Renal cortex interstitium (tissue), 11 donors: Measurements from ENCODE around the gene ERICH2. TPM values are rescaled to one million over a fixed set of nuclear protein-coding genes. Genes with fewer than 3 reads are reported as not detected.

Experiments used
- DNase-seq, 11 donors: peaks; one replicate each; pipeline ENCODE4 v3.0.0-alpha.2; 2013; ENCODE audit warnings: low read depth in 9 of 11, low spot score in 4 of 11; ENCODE audit errors: extremely low read depth in 1 of 11
- polyA plus RNA-seq, 3 donors: library from polyadenylated mRNA; unstranded; fragments of 120-200 nt; gene quantifications; one replicate each; pipeline ENCODE4 v1.2.1, GENCODE V29; 2013; ENCODE audit not compliant: insufficient read length in 3 of 3

ERICH2 gene
- polyA plus RNA-seq, 3 donors, result 1.4 to 3.4 (median 1.6) TPM

DNA sequence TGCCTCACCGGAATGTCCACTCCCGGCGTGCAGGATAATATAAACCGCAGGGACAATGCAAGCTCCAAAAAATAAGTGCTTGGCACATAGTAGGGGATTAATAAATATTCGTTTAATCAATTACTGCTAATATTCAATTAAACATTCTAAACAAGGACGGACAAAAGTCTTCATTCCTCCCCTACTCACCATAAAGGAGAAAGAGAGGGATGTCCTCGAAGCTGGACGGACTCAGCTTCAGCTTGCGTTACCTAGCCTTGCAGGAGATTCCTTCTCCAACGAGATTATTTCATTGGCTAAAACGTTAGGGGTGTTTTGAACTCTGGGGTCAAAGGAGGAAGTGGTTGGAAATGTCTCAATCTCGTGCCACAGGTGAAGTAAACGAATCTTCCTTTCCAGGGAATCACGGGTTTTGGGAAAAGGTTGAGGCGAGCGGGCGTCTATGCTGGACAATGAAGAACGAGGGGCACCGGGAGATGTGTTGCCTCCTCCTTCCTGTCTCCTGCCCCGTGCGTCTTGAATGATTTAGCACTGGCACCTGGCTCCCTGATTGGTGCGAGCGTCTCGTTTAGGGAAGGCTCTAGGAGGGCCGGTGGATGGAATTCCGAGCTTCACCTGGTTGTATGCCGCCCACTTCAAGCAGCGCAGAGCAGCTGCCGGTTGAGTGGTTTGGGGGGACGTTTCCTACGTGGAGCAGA is 44.5 kb downstream of the ERICH2 start:
- DNase-seq, result no peak

- DNase-seq, result no peak
These were observed 45.1 kb downstream of the ERICH2 start for GRCh38 chr2:170815311-170815710.

DNA sequence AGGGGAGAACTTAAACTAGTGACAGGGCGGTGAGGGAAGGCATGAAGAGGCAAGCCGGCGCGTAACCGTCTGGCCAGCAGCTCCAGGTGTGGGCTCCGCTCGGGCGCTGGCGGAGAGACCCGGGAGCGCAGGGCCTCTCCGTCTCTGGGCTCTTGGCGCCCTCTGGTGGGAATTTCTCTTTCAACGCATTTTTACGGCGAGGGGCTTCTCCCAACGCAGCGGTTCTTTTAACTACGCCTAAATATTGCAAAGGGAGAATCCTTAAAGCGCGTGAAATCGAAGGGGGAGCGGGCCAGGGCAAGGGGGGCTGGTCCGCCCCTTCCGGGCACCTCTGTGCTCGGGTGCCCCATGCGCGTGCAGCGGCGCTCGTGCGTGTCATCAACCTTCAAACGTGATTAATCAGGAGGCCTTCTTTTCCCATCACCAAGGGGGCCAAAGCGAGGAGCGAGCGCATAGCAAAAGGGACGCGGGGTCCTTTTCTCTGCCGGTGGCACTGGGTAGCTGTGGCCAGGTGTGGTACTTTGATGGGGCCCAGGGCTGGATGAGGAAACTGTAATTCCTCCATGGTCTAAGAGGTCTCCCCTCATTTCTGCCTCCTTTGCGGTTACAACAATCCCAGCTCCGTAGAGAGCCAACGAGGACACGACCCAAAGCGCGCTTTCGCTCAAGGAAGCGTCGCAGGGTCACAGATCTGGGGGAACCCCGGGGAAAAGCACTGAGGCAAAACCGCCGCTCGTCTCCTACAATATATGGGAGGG is 45.7 kb downstream of the ERICH2 start:
- peak in 6 of 11 donors; percentile 51 to 74 (median 64) for DNase-seq

DNA sequence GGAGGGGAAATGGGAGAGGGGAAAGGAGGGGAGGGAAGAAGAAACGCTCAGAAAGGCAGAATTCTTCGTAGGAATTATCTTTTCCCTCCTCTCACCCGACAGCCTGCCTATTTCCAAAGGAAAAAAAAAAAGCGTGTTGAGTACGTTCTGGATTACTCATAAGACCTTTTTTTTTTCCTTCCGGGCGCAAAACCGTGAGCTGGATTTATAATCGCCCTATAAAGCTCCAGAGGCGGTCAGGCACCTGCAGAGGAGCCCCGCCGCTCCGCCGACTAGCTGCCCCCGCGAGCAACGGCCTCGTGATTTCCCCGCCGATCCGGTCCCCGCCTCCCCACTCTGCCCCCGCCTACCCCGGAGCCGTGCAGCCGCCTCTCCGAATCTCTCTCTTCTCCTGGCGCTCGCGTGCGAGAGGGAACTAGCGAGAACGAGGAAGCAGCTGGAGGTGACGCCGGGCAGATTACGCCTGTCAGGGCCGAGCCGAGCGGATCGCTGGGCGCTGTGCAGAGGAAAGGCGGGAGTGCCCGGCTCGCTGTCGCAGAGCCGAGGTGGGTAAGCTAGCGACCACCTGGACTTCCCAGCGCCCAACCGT is 46.4 kb downstream of the ERICH2 start, which contains the start of gene GAD1:
Gene GAD1 (plus strand): TSS at position 384 of the 589 bp plus-strand sequence. CDS start 1,705 bp downstream, outside the sequence.
- DNase-seq, result no peak

DNA sequence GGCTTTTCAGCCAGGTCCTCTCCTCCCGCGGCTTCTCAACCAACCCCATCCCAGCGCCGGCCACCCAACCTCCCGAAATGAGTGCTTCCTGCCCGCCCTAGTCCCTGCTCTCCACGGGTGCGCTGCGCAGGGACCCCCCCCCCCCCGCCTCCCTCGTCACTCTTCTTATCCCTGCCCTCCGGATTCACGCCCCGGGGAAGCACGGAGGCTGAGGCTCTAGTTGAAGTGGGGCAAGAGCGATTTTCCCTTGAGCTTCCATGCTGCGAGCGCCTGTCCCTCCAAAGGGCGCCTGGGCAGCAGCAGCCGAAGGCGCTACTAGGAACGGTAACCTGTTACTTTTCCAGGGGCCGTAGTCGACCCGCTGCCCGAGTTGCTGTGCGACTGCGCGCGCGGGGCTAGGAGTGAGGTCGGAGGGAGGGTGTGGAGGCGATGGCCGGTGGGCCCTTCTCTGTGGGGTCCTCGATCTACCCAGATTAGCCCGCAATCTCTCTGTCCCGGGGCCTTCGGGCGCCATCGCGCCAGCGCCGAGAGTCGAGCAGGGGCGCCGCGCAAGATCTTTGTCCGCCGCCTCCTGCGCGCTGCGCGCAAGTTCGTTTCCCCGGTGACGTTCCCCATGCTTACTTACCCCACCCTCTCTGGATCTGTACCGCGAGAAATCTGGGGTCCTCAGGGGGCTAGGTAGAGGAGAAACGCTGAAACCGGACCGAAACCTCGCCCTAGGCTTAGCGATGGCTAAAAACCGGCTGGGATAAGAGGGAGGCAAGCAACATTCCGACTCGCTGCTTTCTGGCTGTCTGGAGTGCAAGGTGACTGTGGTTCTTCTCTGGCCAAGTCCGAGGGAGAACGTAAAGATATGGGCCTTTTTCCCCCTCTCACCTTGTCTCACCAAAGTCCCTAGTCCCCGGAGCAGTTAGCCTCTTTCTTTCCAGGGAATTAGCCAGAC is 47.2 kb downstream of the ERICH2 start:
- DNase-seq, result no peak

DNA sequence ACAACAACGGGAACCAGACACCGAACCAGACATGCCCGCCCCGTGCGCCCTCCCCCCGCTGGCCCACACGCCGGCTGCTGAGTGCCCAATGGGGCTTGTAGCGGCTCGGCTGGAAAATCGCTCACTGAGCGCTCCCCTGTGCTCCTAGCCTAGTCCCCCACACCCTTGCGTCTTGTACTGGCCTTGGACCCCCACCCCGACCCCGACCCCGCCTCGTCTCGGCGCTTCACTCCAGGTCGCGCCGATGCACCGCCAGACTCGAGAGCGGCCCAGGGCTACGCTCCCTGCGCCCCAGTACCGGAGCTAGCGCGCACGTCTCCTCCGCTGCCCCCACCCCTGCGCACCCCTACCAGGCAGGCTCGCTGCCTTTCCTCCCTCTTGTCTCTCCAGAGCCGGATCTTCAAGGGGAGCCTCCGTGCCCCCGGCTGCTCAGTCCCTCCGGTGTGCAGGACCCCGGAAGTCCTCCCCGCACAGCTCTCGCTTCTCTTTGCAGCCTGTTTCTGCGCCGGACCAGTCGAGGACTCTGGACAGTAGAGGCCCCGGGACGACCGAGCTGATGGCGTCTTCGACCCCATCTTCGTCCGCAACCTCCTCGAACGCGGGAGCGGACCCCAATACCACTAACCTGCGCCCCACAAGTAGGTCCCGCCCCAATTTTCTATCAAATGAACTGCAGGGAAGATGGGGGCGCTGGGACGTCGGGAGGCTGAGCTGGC is 48.0 kb downstream of the ERICH2 start:
- no peak for DNase-seq

DNA sequence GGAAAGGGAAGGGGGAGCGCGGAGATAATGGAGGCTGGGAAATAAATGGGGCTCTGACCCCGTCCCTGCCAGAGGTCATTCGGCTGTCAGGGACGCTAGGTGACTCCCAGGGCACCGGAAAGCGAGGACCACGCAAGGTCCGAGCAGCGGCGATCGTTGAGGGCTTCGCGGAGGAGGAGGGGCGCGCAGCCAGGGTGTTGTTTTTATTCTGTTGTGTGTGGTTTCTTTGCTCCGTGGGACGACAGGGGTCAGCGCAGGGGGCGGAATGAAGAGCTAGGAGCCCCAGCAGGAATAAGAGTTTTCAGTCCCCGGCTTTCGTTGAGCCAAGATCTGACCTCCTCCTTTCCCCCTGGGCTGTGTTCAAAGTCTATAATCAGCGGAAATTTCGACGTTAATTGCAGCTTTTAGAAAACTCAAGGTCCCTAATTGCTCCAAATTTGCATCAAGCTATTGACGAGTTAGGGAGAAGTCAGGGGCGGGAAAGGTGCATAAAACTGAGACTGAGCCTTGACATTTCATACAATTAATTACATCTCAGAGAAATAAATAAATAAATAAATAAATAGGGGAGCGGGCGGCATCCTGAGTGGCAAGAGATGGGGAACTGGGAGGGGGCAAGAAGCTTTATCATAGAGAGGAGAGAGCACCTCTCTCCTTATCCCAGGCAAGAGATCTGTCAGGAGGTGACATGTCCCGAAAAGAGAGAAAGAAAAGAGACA is 48.7 kb downstream of the ERICH2 start:
- no peak for DNase-seq

- DNase-seq, result no peak
These were observed 49.8 kb downstream of the ERICH2 start for GRCh38 chr2:170819680-170820664.

DNA sequence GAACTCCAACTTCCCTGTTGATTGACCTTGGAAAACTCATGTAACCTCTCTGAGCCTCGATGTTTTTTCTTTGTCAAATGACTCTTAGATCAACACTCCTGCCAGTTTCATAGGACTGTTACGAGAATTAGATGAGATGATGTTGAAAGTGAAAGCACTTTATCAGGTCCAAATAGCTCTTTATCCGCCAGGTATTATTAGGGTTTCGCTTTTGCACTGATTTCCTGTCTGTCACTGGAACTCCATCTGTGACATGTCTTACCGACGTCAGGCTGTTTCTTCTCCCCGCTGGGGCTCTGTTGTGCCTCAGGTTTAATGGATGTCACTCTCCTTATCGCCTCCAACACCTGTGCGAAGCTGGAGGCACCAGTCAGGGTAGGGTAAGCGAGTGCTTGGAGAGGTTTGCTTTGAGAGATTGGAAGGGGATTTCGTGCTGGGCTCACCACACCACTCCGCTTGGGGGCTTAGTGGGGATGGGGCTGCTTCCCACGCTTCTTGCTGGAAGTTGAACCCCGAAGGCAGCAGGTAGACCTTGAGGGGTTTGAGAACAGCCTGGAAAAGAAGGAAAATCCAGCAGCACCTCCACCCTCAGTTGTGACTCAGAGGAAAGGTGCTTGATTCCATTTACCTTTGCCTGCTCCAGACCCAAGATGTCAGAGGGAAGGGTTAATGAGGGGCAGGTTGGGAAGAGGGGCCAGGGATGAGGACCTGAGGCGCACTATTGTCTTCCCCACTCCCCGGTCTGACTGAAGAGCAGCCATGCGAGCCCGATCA is 50.8 kb downstream of the ERICH2 start:
- no peak for DNase-seq

DNA sequence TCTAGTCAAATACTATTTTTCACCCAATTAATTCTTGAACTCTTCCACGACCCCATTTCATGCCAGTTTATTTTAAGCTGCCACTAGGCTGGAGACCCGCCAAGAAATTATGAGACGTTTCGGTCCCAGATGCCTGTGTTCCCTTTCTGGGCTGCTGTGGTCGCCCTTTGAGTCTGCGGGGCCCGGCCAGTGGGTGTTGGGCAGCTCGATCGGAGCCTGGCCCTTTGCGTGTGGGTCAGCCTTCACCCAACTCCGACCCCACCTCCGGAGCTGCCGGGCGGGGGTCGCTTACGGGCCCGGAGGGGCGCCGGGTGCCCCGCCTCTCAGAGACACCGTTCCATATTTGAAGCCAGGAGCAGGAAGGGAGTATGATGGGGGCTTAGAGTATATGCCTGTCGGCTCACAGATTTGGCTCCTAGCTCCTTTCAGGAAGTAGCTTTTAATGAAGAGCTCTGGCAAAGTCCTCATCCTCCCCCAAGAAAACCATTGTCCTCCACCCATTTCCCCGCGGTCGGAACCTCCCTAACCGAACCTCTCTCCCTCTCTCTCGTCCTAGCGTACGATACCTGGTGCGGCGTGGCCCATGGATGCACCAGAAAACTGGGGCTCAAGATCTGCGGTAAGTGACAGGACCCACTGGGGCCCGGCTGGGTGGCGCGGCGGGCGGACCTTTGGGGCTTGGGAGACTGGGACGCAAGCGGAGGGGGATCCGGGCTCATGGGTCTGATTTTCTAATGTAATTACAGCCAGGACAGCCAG is 51.5 kb downstream of the ERICH2 start:
- DNase-seq, result no peak

- DNase-seq, result no peak
These were observed 52.3 kb downstream of the ERICH2 start for GRCh38 chr2:170822290-170823087.

DNA sequence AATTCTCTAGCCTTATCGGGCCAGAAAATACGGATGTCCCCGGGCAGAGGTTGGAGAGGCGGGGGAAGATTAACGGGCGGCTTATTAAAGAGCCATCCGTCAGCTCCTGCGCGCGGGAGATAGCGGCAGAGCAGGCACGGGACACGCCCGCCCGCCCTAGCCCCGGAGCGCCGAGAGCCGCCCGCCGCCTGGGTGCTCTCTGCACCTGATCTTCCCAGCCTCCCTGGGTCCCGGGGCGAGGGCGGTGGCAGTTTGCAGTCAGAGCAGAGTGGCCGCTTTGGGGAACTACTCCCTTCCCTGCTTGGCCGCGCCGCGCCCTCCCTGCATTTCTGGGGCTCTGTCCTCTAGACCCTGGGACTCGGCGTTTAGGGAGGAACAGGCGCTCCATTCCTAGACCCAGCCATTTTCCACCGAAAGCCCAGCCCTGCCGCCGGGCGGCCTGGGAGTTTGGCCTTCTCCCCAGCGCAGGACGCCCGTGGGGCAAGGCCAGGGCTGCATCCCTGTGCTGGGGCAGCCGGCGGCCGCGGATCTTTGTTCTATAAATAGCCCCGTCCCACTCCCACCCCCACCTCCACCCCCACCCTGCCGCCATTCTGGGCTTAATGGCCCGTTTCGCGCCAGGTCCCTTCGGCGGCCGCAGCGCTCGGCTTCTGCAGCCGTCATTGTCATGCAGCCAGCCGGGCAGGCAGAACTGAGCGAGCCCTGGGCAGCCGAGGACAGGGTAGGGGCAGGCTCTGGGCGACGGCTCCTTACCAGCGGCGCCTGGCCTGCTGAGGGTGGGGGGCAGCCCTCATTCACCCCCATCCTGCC is 53.1 kb downstream of the ERICH2 start:
- DNase-seq, result no peak

DNA sequence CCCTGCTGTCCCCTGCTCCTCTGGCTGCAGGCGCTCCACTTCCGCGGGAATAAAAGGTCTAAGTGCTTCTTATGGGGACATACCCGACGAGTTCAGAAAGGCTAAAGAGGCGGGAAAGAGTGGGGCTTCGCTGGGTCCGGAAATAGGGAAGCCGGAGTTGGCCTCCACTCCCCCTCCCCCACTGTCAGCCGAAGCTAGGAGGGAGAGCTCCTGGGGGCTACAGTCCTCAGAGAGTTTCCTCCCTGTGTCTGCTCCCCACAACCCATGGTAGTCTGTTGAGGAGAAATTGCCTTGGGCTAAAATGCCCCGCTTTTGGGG is 53.7 kb downstream of the ERICH2 start:
- DNase-seq, result no peak

GRCh38 chr2:170824526-170825015 is 54.4 kb downstream of the ERICH2 start:
- DNase-seq, result no peak
